ENCODE results near the gene NCOA7.

Gene NCOA7

GRCh38 chr6:125816828-125817280 is 26.1 kb downstream of the NCOA7 start:
- no peak for DNase-seq

GRCh38 chr6:125818225-125818657 is 27.5 kb downstream of the NCOA7 start:
- DNase-seq: no peak

GRCh38 chr6:125818772-125819260 is 28.1 kb downstream of the NCOA7 start:
- no peak for DNase-seq

- DNase-seq: no peak
These were observed 29.0 kb downstream of the NCOA7 start for GRCh38 chr6:125819535-125820326.

- DNase-seq: no peak
These were observed 31.1 kb downstream of the NCOA7 start for GRCh38 chr6:125821825-125822281.

GRCh38 chr6:125823180-125823579 is 32.4 kb downstream of the NCOA7 start:
- no peak for DNase-seq

- DNase-seq: no peak
These were observed 34.4 kb downstream of the NCOA7 start for GRCh38 chr6:125824946-125825771.

- DNase-seq: no peak
These were observed 36.1 kb downstream of the NCOA7 start for GRCh38 chr6:125826695-125827463.

- no peak for DNase-seq
These were observed 37.1 kb downstream of the NCOA7 start for GRCh38 chr6:125827788-125828320.

- no peak for DNase-seq
These were observed 37.8 kb downstream of the NCOA7 start for GRCh38 chr6:125828476-125829039.

GRCh38 chr6:125829433-125829832 is 38.7 kb downstream of the NCOA7 start:
- DNase-seq: no peak

GRCh38 chr6:125831659-125832058 is 40.9 kb downstream of the NCOA7 start:
- DNase-seq: no peak

- no peak for DNase-seq
These were observed 41.8 kb downstream of the NCOA7 start for GRCh38 chr6:125832391-125833117.

- DNase-seq: no peak
These were observed 43.6 kb downstream of the NCOA7 start for GRCh38 chr6:125834348-125834747.

- DNase-seq: no peak
These were observed 44.5 kb downstream of the NCOA7 start for GRCh38 chr6:125835221-125835744.

- no peak for DNase-seq
These were observed 45.7 kb downstream of the NCOA7 start for GRCh38 chr6:125836466-125836865.

GRCh38 chr6:125839471-125839870 is 48.7 kb downstream of the NCOA7 start:
- DNase-seq: no peak

- DNase-seq: no peak
These were observed 49.1 kb downstream of the NCOA7 start for GRCh38 chr6:125839879-125840278.

- no peak for DNase-seq
These were observed 50.8 kb downstream of the NCOA7 start for GRCh38 chr6:125841356-125842090.

- no peak for DNase-seq
These were observed 51.4 kb downstream of the NCOA7 start for GRCh38 chr6:125842091-125842626.

Data from SHP77 treated with DMSO at 0.1 percent for 48 hours (cell line).